Measurements from ENCODE around the gene RAB1B. TPM values are rescaled to one million over a fixed set of nuclear protein-coding genes. Genes with fewer than 3 reads are reported as not detected.

The RAB1B gene
- total RNA-seq, 2 experiments from 2014 or later: 146 to 150 TPM

Other genes starting within 250 kb of the RAB1B start
- under 1 TPM; 0.33 to 0.58 TPM for gene CATSPER1, start 242.2 kb upstream of the RAB1B start, total RNA-seq
- gene GAL3ST3, start 219.5 kb upstream of the RAB1B start, total RNA-seq: not detected
- gene SF3B2, start 216.3 kb upstream of the RAB1B start, total RNA-seq: 100 to 1,000 TPM; 230 to 241 TPM
- gene PACS1, start 198.4 kb upstream of the RAB1B start, total RNA-seq: 10 to 100 TPM; 86.4 to 95.0 TPM
- gene KLC2, start 10.9 kb upstream of the RAB1B start, total RNA-seq: 10 to 100 TPM; 32.8 to 33.9 TPM
- gene CNIH2, start 9.5 kb downstream of the RAB1B start, total RNA-seq: 1 to 10 TPM; 1.9 to 2.1 TPM
- gene YIF1A, start 20.5 kb downstream of the RAB1B start, total RNA-seq: 10 to 100 TPM; 49.5 to 52.5 TPM
- gene TMEM151A, start 23.3 kb downstream of the RAB1B start, total RNA-seq: not detected
- gene CD248, start 48.4 kb downstream of the RAB1B start, total RNA-seq: not detected
- under 1 TPM; 0.43 to 0.73 TPM for gene RIN1, start 67.8 kb downstream of the RAB1B start, total RNA-seq
- 10 to 100 TPM; 39.7 to 40.4 TPM for gene BRMS1, start 76.5 kb downstream of the RAB1B start, total RNA-seq
- gene B4GAT1, start 79.0 kb downstream of the RAB1B start, total RNA-seq: 1 to 10 TPM; 8.4 to 8.7 TPM
- gene SLC29A2, start 103.1 kb downstream of the RAB1B start, total RNA-seq: 1 to 10 TPM; 8.4 to 9.0 TPM
- under 1 TPM in 1 of 2 experiments, not detected in 1; 0.20 TPM for gene NPAS4, start 152.4 kb downstream of the RAB1B start, total RNA-seq
- gene MRPL11, start 170.2 kb downstream of the RAB1B start, total RNA-seq: 10 to 100 TPM; 44.2 to 55.3 TPM
- 1 to 10 TPM; 6.8 to 7.5 TPM for gene PELI3, start 198.3 kb downstream of the RAB1B start, total RNA-seq
- gene DPP3, start 211.8 kb downstream of the RAB1B start, total RNA-seq: 10 to 100 TPM; 59.3 to 60.6 TPM
- gene BBS1, start 242.0 kb downstream of the RAB1B start, total RNA-seq: 10 to 100 TPM; 16.8 to 16.9 TPM

All from activated CD4-positive, alpha-beta memory T cell treated with anti-CD3 and anti-CD28 coated beads, Interleukin-2, amount 10 ng/mL, durations not matched to agents 7 days and 5 days (primary cell).